H1 (cell line): ENCODE measurements around the gene TMED4. TPM values are rescaled to one million over a fixed set of nuclear protein-coding genes. Genes with fewer than 3 reads are reported as not detected.
A peak's percentile ranks its signal among the peaks of the same experiment; 100 is the strongest.

Source experiments
- CTCF ChIP-seq, 3 experiments: IDR thresholded peaks; 1 replicate in 2 of 3; 2 replicates in 1 of 3; pipeline versions ENCODE4 v1.5.1 to v1.6.1; 2011; ENCODE audit warnings: low read length in 3 of 3, mild to moderate bottlenecking in 3 of 3, inconsistent platforms in 2 of 3, low read depth in 1 of 3, moderate library complexity in 1 of 3; ENCODE audit not compliant: insufficient read depth in 1 of 3; ENCODE audit errors: control extremely low read depth in 1 of 3
- HDAC6 ChIP-seq: IDR thresholded peaks from one replicate; pipeline ENCODE4 v1.7.1; 2012; ENCODE audit warnings: low read depth, mild to moderate bottlenecking, inconsistent platforms, low read length, moderate library complexity
- MAX ChIP-seq: IDR thresholded peaks from 2 replicates; pipeline ENCODE4 v1.6.1; 2012; ENCODE audit warnings: inconsistent platforms
- RAD21 ChIP-seq, 2 experiments: IDR thresholded peaks in 1 of 2; conservative IDR thresholded peaks in 1 of 2; 2 replicates each; pipeline ENCODE4 v1.6.1; 2011; ENCODE audit warnings: low read depth in 2 of 2, low read length in 2 of 2, improper control_type of control experiment in 1 of 2, inconsistent platforms in 1 of 2, mild to moderate bottlenecking in 1 of 2, moderate library complexity in 1 of 2
- polyA plus RNA-seq, 7 experiments: library from polyadenylated mRNA; depleted of rRNA in 3 of 7; stranded (reverse) in 5 of 7; unstranded in 2 of 7; fragments of >200 nt in 5 of 7; fragments of 200-250 nt in 2 of 7; gene quantifications; 1 replicate in 5 of 7; 2 replicates in 1 of 7; 4 replicates in 1 of 7; pipeline versions ENCODE4 v1.2.1 to v1.2.3, GENCODE V29; 2011 to 2013; ENCODE audit warnings: missing spikeins in 2 of 7, mixed read lengths in 2 of 7
- total RNA-seq: library from RNA; stranded (reverse); fragmentation: NEBNext Ultra II Directional; extraction: Animal tissue kit (Norgen Biotek cat#: 25700); gene quantifications from 2 replicates; pipeline ENCODE4 v1.2.1, GENCODE V29; 2021
- TF ChIP-seq, protein P1 (sequence below): IDR thresholded peaks from 2 replicates; pipeline ENCODE4 v1.6.1; 2011; ENCODE audit warnings: low read depth, mild to moderate bottlenecking, low read length; ENCODE audit not compliant: insufficient read depth
- TF ChIP-seq, protein P2 (sequence below): IDR thresholded peaks from 2 replicates; pipeline ENCODE4 v1.6.1; 2012; ENCODE audit warnings: low read length, inconsistent platforms

TMED4 gene
- total and polyA plus RNA-seq, 2 of the 8 experiments (the other 6 are each of a cell fraction or from before 2014, with no cell fraction given), result 44.9 to 76.7 TPM

DNA sequence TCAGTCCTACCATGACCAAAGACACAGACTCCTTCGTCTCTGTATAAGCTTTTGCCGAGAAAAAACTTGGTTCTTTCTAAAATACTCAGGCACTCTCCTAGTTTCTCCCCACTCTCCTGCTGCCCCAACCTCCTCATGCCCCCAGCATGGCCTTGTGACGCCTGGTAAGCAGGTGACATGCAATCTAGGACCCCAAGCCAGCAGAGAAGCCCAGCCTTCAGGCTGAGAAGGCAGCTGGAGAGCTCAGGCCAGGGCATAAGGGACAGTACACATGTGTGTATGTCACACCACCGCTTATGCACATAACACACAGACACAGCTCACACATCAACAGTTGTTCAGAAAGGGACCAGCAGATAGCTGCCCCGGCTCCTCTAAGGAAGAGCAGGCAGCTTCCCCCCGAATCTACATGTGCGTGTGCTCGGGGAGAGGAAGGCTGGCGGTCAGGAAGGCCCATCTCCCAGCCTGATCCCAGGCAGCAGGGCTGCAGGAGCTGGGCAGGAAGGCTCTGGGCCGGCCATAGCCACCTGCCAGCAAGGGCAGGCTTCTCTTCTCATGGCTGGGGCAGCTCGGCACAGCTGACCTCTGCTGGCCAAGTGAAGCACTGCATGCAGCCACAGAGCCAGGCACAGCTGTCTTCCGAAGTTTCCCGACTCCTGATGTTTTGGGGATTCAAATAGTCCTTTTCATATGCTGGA lies 16.8 kb downstream of the TMED4 start (continued):
- TF ChIP-seq RAD21 (IDR thresholded peaks at IDR 0.05 in 1 of 2, conservative IDR thresholded peaks at IDR 0.05 in 1 of 2; ENCODE audit: low read depth in 2 of 2, low read length in 2 of 2) (peak; percentile 81 to 84), CTCF (IDR thresholded peaks at IDR 0.05; ENCODE audit: control extremely low read depth in 1 of 3, insufficient read depth in 1 of 3, low read depth in 1 of 3, low read length in 3 of 3) (peak; percentile 91 to 98 (median 96)), MAX (peak; percentile 47; the same call in 1 of the 2 replicates), HDAC6 (no peak)
- TF ChIP-seq, protein P1, sequence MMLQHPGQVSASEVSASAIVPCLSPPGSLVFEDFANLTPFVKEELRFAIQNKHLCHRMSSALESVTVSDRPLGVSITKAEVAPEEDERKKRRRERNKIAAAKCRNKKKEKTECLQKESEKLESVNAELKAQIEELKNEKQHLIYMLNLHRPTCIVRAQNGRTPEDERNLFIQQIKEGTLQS, result 0 out of 2 replicates have a peak, but pooled peaks have one; percentile 19
- TF ChIP-seq, protein P2, sequence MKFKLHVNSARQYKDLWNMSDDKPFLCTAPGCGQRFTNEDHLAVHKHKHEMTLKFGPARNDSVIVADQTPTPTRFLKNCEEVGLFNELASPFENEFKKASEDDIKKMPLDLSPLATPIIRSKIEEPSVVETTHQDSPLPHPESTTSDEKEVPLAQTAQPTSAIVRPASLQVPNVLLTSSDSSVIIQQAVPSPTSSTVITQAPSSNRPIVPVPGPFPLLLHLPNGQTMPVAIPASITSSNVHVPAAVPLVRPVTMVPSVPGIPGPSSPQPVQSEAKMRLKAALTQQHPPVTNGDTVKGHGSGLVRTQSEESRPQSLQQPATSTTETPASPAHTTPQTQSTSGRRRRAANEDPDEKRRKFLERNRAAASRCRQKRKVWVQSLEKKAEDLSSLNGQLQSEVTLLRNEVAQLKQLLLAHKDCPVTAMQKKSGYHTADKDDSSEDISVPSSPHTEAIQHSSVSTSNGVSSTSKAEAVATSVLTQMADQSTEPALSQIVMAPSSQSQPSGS, result no peak
